Vagina (tissue), 2 donors: ENCODE results near the gene C9orf85.

Experiments used
- CTCF ChIP-seq, 3 experiments: fragments of 450-650 bp in 2 of 3; fragments of 200-600 bp in 1 of 3; sonication (generic) in 1 of 3; IDR thresholded peaks; one replicate each; pipeline ENCODE4 v1.5.1; 2017 to 2019; ENCODE audit warnings: antibody characterized with exemption in 3 of 3, mild to moderate bottlenecking in 2 of 3, moderate library complexity in 2 of 3
- POLR2A ChIP-seq, 2 donors: fragments of 450-650 bp; IDR thresholded peaks; one replicate each; pipeline ENCODE4 v1.6.1; 2017; ENCODE audit warnings: antibody characterized with exemption in 2 of 2, mild to moderate bottlenecking in 2 of 2, moderate library complexity in 2 of 2
- POLR2AphosphoS5 ChIP-seq, 2 donors: sonication (generic); formaldehyde crosslinking; IDR thresholded peaks; one replicate each; pipeline ENCODE4 v1.9.0; 2017; ENCODE audit warnings: antibody characterized with exemption in 2 of 2, mild to moderate bottlenecking in 2 of 2, low read depth in 1 of 2; ENCODE audit not compliant: insufficient read depth in 1 of 2

- TF ChIP-seq POLR2AphosphoS5 (IDR thresholded peaks at IDR 0.05; ENCODE audit: insufficient read depth in 1 of 2, low read depth in 1 of 2) (no peak), POLR2A (IDR thresholded peaks at IDR 0.05) (no peak), CTCF (IDR thresholded peaks at IDR 0.05) (no peak)
Observed at GRCh38 chr9:71966601-71967000, 55.2 kb downstream of the C9orf85 start.
